Hepatocyte (in vitro differentiated cells): ENCODE data around the gene PYGO2. TPM values are rescaled to one million over a fixed set of nuclear protein-coding genes. Genes with fewer than 3 reads are reported as not detected.
A peak's percentile ranks its signal among the peaks of the same experiment; 100 is the strongest.

Experiments
- DNase-seq: peaks from one replicate; pipeline ENCODE4 v3.0.0-alpha.2; 2016; ENCODE audit warnings: low spot score
- H2AFZ ChIP-seq: fragments of 200-600 bp; sonication (generic); 2 replicates; pipeline ENCODE4 v1.6.0; 2016; ENCODE audit warnings: antibody characterized with exemption, mild to moderate bottlenecking
- H3K27ac ChIP-seq: fragments of 200-600 bp; sonication (generic); 2 replicates; pipeline ENCODE4 v1.5.1; 2016; ENCODE audit warnings: mild to moderate bottlenecking
- H3K27me3 ChIP-seq: fragments of 200-600 bp; sonication (generic); 2 replicates; pipeline ENCODE4 v1.6.1; 2016
- H3K36me3 ChIP-seq: fragments of 200-600 bp; sonication (generic); replicated peaks from 2 replicates; pipeline ENCODE4 v1.5.1; 2016; ENCODE audit warnings: low read depth; ENCODE audit not compliant: insufficient read depth
- H3K4me1 ChIP-seq: fragments of 200-600 bp; sonication (generic); 2 replicates; pipeline ENCODE4 v1.5.1; 2016; ENCODE audit warnings: mild to moderate bottlenecking, moderate library complexity; ENCODE audit not compliant: insufficient read depth
- H3K4me2 ChIP-seq: fragments of 200-600 bp; sonication (generic); 2 replicates; pipeline ENCODE4 v1.6.0; 2016
- H3K4me3 ChIP-seq: fragments of 200-600 bp; sonication (generic); 2 replicates; pipeline ENCODE4 v1.5.1; 2016; ENCODE audit warnings: mild to moderate bottlenecking
- H3K79me2 ChIP-seq: fragments of 200-600 bp; sonication (generic); 2 replicates; pipeline ENCODE4 v1.6.0; 2017; ENCODE audit warnings: mild to moderate bottlenecking
- H3K9me2 ChIP-seq: fragments of 200-600 bp; sonication (generic); replicated peaks from 2 replicates; pipeline ENCODE4 v1.6.0; 2017; ENCODE audit warnings: mild to moderate bottlenecking; ENCODE audit not compliant: insufficient read depth
- H3K9me3 ChIP-seq: fragments of 200-600 bp; sonication (generic); 2 replicates; pipeline ENCODE4 v1.5.1; 2016; ENCODE audit warnings: low read depth, mild to moderate bottlenecking
- H4K20me1 ChIP-seq: fragments of 200-600 bp; sonication (generic); 2 replicates; pipeline ENCODE4 v1.6.0; 2016; ENCODE audit warnings: mild to moderate bottlenecking; ENCODE audit not compliant: insufficient read depth, poor library complexity, severe bottlenecking
- CTCF ChIP-seq: fragments of 200-600 bp; sonication (generic); IDR thresholded peaks from 2 replicates; pipeline ENCODE4 v1.5.1; 2016; ENCODE audit warnings: antibody characterized with exemption, mild to moderate bottlenecking; ENCODE audit not compliant: poor library complexity
- EZH2 ChIP-seq: fragments of 200-600 bp; sonication (generic); IDR thresholded peaks from 2 replicates; pipeline ENCODE4 v1.6.1; 2016; ENCODE audit warnings: antibody characterized with exemption, mild to moderate bottlenecking, borderline replicate concordance
- EZH2phosphoT487 ChIP-seq: fragments of 200-600 bp; sonication (generic); IDR thresholded peaks from one replicate; pipeline ENCODE4 v1.6.1; 2018; ENCODE audit warnings: antibody characterized with exemption, mild to moderate bottlenecking, low read depth, moderate library complexity; ENCODE audit not compliant: unreplicated experiment, severe bottlenecking
- WGBS: methylation state at CpG from one replicate; pipeline ENCODE4 v1.1.6; 2016; ENCODE audit warnings: low lambda C conversion rate; ENCODE audit errors: missing lambda C conversion rate; 5-methylcytosine and 5-hydroxymethylcytosine counted together
- polyA plus RNA-seq: library from polyadenylated mRNA; unstranded; fragments of >200 nt; fragmentation: Nextera tagmentation; extraction: Ambion mirVana; gene quantifications from 2 replicates; pipeline ENCODE4 v1.2.1, GENCODE V29; 2016
- total RNA-seq: library from RNA; depleted of rRNA; stranded (reverse); fragments of >200 nt; gene quantifications from 2 replicates; pipeline ENCODE4 v1.2.3, GENCODE V29; 2014

Gene PYGO2
- total and polyA plus RNA-seq, 2 experiments from 2014 or later = 21.8 to 28.3 TPM

- no peaks in the 10 kb centered on the region for H3K27me3 ChIP-seq
- peak overlapping the region; percentile 46 for H3K4me3 ChIP-seq
- H3K9me2 ChIP-seq = no peaks in the 10 kb centered on the region
- H4K20me1 ChIP-seq = no peaks in the 10 kb centered on the region
- peak overlapping the region; percentile 95 for H3K4me2 ChIP-seq
- no peaks in the 10 kb centered on the region for H3K36me3 ChIP-seq
- 17% methylated on average over 17 of the region's 17 CpGs for WGBS
- DNase-seq = no peak
- peak overlapping the region; percentile 49 for H3K27ac ChIP-seq
- H3K4me1 ChIP-seq = peaks cover 11% of the 10 kb centered on the region
- H2AFZ ChIP-seq = no peak overlapping the region
- H3K9me3 ChIP-seq = no peaks in the 10 kb centered on the region
- no peak for TF ChIP-seq EZH2
- no peak for TF ChIP-seq CTCF
- no peak for TF ChIP-seq EZH2phosphoT487
- peaks cover 48% of the 10 kb centered on the region for H3K79me2 ChIP-seq
Measured at GRCh38 chr1:154983776-154984466, 22.3 kb upstream of the PYGO2 start.

GRCh38 chr1:154982897-154983648 is 21.5 kb upstream of the PYGO2 start, which contains the start of gene FLAD1:
FLAD1 (plus strand) TSS chr1:154983344; CDS start chr1:154983695, 351 bp downstream.
- peak within 1 kb of the TSS; percentile 46 for H3K4me3 ChIP-seq
- H3K4me1 ChIP-seq = peaks cover 11% of the 10 kb centered on the region
- H3K4me2 ChIP-seq = peak within 1 kb of the TSS; percentile 95
- H4K20me1 ChIP-seq = no peaks in the 10 kb centered on the region
- TF ChIP-seq CTCF (no peak), EZH2phosphoT487 (no peak), EZH2 (no peak)
- H2AFZ ChIP-seq = peak within 1 kb of the TSS; percentile 26
- peaks cover 52% of the 10 kb centered on the region for H3K79me2 ChIP-seq
- no peaks in the 10 kb centered on the region for H3K36me3 ChIP-seq
- peak within 1 kb of the TSS; percentile 49 for H3K27ac ChIP-seq
- H3K9me3 ChIP-seq = no peaks in the 10 kb centered on the region
- peak; percentile 99 for DNase-seq
- H3K27me3 ChIP-seq = no peaks in the 10 kb centered on the region
- WGBS = under 1% methylated on average over 26 of the region's 26 CpGs
- no peaks in the 10 kb centered on the region for H3K9me2 ChIP-seq

GRCh38 chr1:154982341-154982740 is 20.8 kb upstream of the PYGO2 start:
- H3K4me1 ChIP-seq = peaks cover 11% of the 10 kb centered on the region
- WGBS = 78% methylated on average over 6 of the region's 6 CpGs
- H3K9me2 ChIP-seq = no peaks in the 10 kb centered on the region
- peak overlapping the region; percentile 31 for H3K4me3 ChIP-seq
- peaks cover 58% of the 10 kb centered on the region for H3K79me2 ChIP-seq
- no peak for DNase-seq
- H3K27me3 ChIP-seq = no peaks in the 10 kb centered on the region
- H3K4me2 ChIP-seq = peak overlapping the region; percentile 70
- H3K36me3 ChIP-seq = no peaks in the 10 kb centered on the region
- TF ChIP-seq CTCF (no peak), EZH2phosphoT487 (no peak), EZH2 (no peak)
- no peaks in the 10 kb centered on the region for H3K9me3 ChIP-seq
- H4K20me1 ChIP-seq = no peaks in the 10 kb centered on the region
- H2AFZ ChIP-seq = peak overlapping the region; percentile 26
- no peak overlapping the region for H3K27ac ChIP-seq
